Mesenchymal stem cell (in vitro differentiated cells and primary cell): ENCODE measurements around the gene TSPEAR.

Experiments
- DNase-seq: peaks from one replicate; pipeline ENCODE4 v3.0.0-alpha.2; 2013
- H2AFZ ChIP-seq: one replicate; pipeline ENCODE4 v1.6.1; 2013; ENCODE audit warnings: low read depth, mild to moderate bottlenecking, control low read depth, inconsistent platforms, low read length, moderate library complexity
- H2AK5ac ChIP-seq: 2 replicates; pipeline ENCODE4 v1.6.1; 2013; ENCODE audit warnings: low read length, moderate library complexity, mild to moderate bottlenecking, inconsistent platforms; ENCODE audit not compliant: severe bottlenecking
- H2BK120ac ChIP-seq: one replicate; pipeline ENCODE4 v1.6.1; 2013; ENCODE audit warnings: low read depth, mild to moderate bottlenecking, inconsistent platforms, low read length, moderate library complexity
- H2BK12ac ChIP-seq, 2 experiments: one replicate each; pipeline ENCODE4 v1.6.1; 2013; ENCODE audit warnings: inconsistent platforms in 2 of 2, low read length in 2 of 2, mild to moderate bottlenecking in 2 of 2, moderate library complexity in 2 of 2, control low read depth in 1 of 2
- H2BK15ac ChIP-seq: one replicate; pipeline ENCODE4 v1.6.1; 2013; ENCODE audit warnings: mild to moderate bottlenecking, low read depth, inconsistent platforms; ENCODE audit not compliant: poor library complexity, severe bottlenecking
- H2BK5ac ChIP-seq: 2 replicates; pipeline ENCODE4 v1.6.1; 2013; ENCODE audit warnings: low read depth, mild to moderate bottlenecking, low read length, control low read depth, inconsistent platforms; ENCODE audit not compliant: poor library complexity, severe bottlenecking
- H3K14ac ChIP-seq, 2 experiments: one replicate each; pipeline ENCODE4 v1.6.1; 2013; ENCODE audit warnings: inconsistent platforms in 2 of 2, low read length in 2 of 2, control low read depth in 1 of 2, mild to moderate bottlenecking in 1 of 2, moderate library complexity in 1 of 2
- H3K18ac ChIP-seq, 2 experiments: one replicate each; pipeline ENCODE4 v1.6.1; 2013; ENCODE audit warnings: inconsistent platforms in 2 of 2, low read length in 2 of 2, control low read depth in 1 of 2, low read depth in 1 of 2, mild to moderate bottlenecking in 1 of 2
- H3K23ac ChIP-seq, 2 experiments: one replicate each; pipeline ENCODE4 v1.6.1; 2013; ENCODE audit warnings: inconsistent platforms in 2 of 2, low read length in 2 of 2, mild to moderate bottlenecking in 2 of 2, moderate library complexity in 2 of 2, control low read depth in 1 of 2
- H3K27ac ChIP-seq: 2 replicates; pipeline ENCODE4 v1.5.1; 2013; ENCODE audit warnings: mild to moderate bottlenecking, moderate library complexity, low read length, control low read depth, inconsistent platforms; ENCODE audit not compliant: poor library complexity, severe bottlenecking
- H3K27me3 ChIP-seq, 2 experiments: 2 replicates each; pipeline versions ENCODE4 v1.6.1 to v1.7.0; 2013; ENCODE audit warnings: low read length in 2 of 2, mild to moderate bottlenecking in 2 of 2, moderate library complexity in 2 of 2, control low read depth in 1 of 2, inconsistent platforms in 1 of 2; ENCODE audit not compliant: control insufficient read depth in 1 of 2, insufficient read depth in 1 of 2
- H3K36me3 ChIP-seq, 2 experiments: 2 replicates each; pipeline versions ENCODE4 v1.6.1 to v1.7.0; 2013; ENCODE audit warnings: low read length in 2 of 2, control low read depth in 1 of 2, inconsistent platforms in 1 of 2, low read depth in 1 of 2, mild to moderate bottlenecking in 1 of 2; ENCODE audit not compliant: insufficient read depth in 2 of 2, control insufficient read depth in 1 of 2
- H3K4ac ChIP-seq, 2 experiments: one replicate each; pipeline ENCODE4 v1.6.1; 2013; ENCODE audit warnings: inconsistent platforms in 2 of 2, low read length in 2 of 2, mild to moderate bottlenecking in 2 of 2, moderate library complexity in 2 of 2, control low read depth in 1 of 2, low read depth in 1 of 2
- H3K4me1 ChIP-seq: 2 replicates; pipeline ENCODE4 v1.6.1; 2013; ENCODE audit warnings: low read depth, low read length, control low read depth; ENCODE audit not compliant: control insufficient read depth, insufficient read depth
- H3K4me2 ChIP-seq: 2 replicates; pipeline ENCODE4 v1.6.1; 2013; ENCODE audit warnings: low read length, mild to moderate bottlenecking, inconsistent platforms; ENCODE audit not compliant: poor library complexity, severe bottlenecking
- H3K4me3 ChIP-seq, 2 experiments: 2 replicates each; pipeline versions ENCODE4 v1.5.1 to v1.7.0; 2013; ENCODE audit warnings: low read length in 2 of 2, mild to moderate bottlenecking in 2 of 2, control low read depth in 1 of 2, low read depth in 1 of 2; ENCODE audit not compliant: insufficient read depth in 1 of 2
- H3K79me1 ChIP-seq: replicated peaks from 2 replicates; pipeline ENCODE4 v1.6.1; 2013; ENCODE audit warnings: mild to moderate bottlenecking, control low read depth, low read length, inconsistent platforms; ENCODE audit not compliant: poor library complexity, severe bottlenecking
- H3K9ac ChIP-seq: 2 replicates; pipeline ENCODE4 v1.7.0; 2013; ENCODE audit warnings: mild to moderate bottlenecking, low read length, moderate library complexity
- H3K9me3 ChIP-seq: 2 replicates; pipeline ENCODE4 v1.7.0; 2013; ENCODE audit warnings: mild to moderate bottlenecking, low read length; ENCODE audit not compliant: control insufficient read depth
- H4K8ac ChIP-seq: one replicate; pipeline ENCODE4 v1.6.1; 2013; ENCODE audit warnings: inconsistent platforms, mild to moderate bottlenecking, low read length, moderate library complexity
- H4K91ac ChIP-seq: one replicate; pipeline ENCODE4 v1.6.1; 2013; ENCODE audit warnings: mild to moderate bottlenecking, low read length, inconsistent platforms
- WGBS: methylation state at CpG from one replicate; pipeline ENCODE4 v1.1.7; 2013; ENCODE audit warnings: mixed read lengths; 5-methylcytosine and 5-hydroxymethylcytosine counted together

Gene TSPEAR

GRCh38 chr21:44484498-44485253 lies 226.7 kb downstream of the TSPEAR start:
- 86% methylated on average over 19 of the region's 43 CpGs for WGBS
- H3K9ac ChIP-seq: no peak overlapping the region
- H2AK5ac ChIP-seq: no peak overlapping the region
- no peak overlapping the region for H3K23ac ChIP-seq
- no peak overlapping the region for H3K18ac ChIP-seq
- no peak overlapping the region for H2BK5ac ChIP-seq
- no peak overlapping the region for H2BK120ac ChIP-seq
- H3K79me1 ChIP-seq: no peaks in the 10 kb centered on the region
- no peak overlapping the region for H2BK12ac ChIP-seq
- H3K4me1 ChIP-seq: no peaks in the 10 kb centered on the region
- H3K36me3 ChIP-seq: no peaks in the 10 kb centered on the region
- H3K4me2 ChIP-seq: no peak overlapping the region
- H3K27me3 ChIP-seq: peaks cover 12 to 25% of the 10 kb centered on the region in 2 experiments
- no peak for DNase-seq
- no peak overlapping the region for H3K14ac ChIP-seq
- H4K91ac ChIP-seq: no peak overlapping the region
- no peak overlapping the region for H2BK15ac ChIP-seq
- no peak overlapping the region for H4K8ac ChIP-seq
- H3K4me3 ChIP-seq: no peak overlapping the region
- no peak overlapping the region for H3K27ac ChIP-seq
- no peak overlapping the region for H3K4ac ChIP-seq
- H2AFZ ChIP-seq: no peak overlapping the region
- no peaks in the 10 kb centered on the region for H3K9me3 ChIP-seq

- no peak overlapping the region for H2AFZ ChIP-seq
- 84% methylated on average over 28 of the region's 28 CpGs for WGBS
These were observed 227.8 kb downstream of the TSPEAR start for GRCh38 chr21:44483288-44484237.

GRCh38 chr21:44482581-44483287 lies 228.6 kb downstream of the TSPEAR start:
- 88% methylated on average over 11 of the region's 14 CpGs for WGBS
- no peak overlapping the region for H4K91ac ChIP-seq
- no peaks in the 10 kb centered on the region for H3K79me1 ChIP-seq
- no peak overlapping the region for H2AK5ac ChIP-seq
- H3K23ac ChIP-seq: no peak overlapping the region
- no peak overlapping the region for H2AFZ ChIP-seq
- no peak overlapping the region for H2BK120ac ChIP-seq
- no peak overlapping the region for H3K18ac ChIP-seq
- H3K9ac ChIP-seq: no peak overlapping the region
- H2BK12ac ChIP-seq: no peak overlapping the region
- no peak overlapping the region for H4K8ac ChIP-seq
- no peak overlapping the region for H3K4ac ChIP-seq
- no peak overlapping the region for H3K27ac ChIP-seq
- H3K4me1 ChIP-seq: no peaks in the 10 kb centered on the region
- H3K14ac ChIP-seq: no peak overlapping the region
- no peak overlapping the region for H2BK5ac ChIP-seq
- H3K4me2 ChIP-seq: no peak overlapping the region
- H3K36me3 ChIP-seq: no peaks in the 10 kb centered on the region
- peaks cover 4 to 23% of the 10 kb centered on the region in 2 experiments for H3K27me3 ChIP-seq
- no peak overlapping the region for H2BK15ac ChIP-seq
- H3K4me3 ChIP-seq: no peak overlapping the region
- H3K9me3 ChIP-seq: no peaks in the 10 kb centered on the region
- no peak for DNase-seq

More at GRCh38 chr21:44483288-44484237, 227.8 kb downstream of the TSPEAR start:
- Histone ChIP-seq H3K79me1 (no peaks in the 10 kb centered on the region), H3K4ac (no peak overlapping the region), H2BK15ac (no peak overlapping the region), H3K18ac (no peak overlapping the region), H2BK12ac (no peak overlapping the region), H3K36me3 (no peaks in the 10 kb centered on the region), H4K91ac (no peak overlapping the region), H2AK5ac (no peak overlapping the region), H3K27ac (no peak overlapping the region), H3K27me3 (peaks cover 7 to 25% of the 10 kb centered on the region in 2 experiments), H3K14ac (no peak overlapping the region), H3K9me3 (no peaks in the 10 kb centered on the region), H3K9ac (no peak overlapping the region), H3K4me1 (no peaks in the 10 kb centered on the region), H3K23ac (no peak overlapping the region), H4K8ac (no peak overlapping the region), H2BK120ac (no peak overlapping the region), H2BK5ac (no peak overlapping the region), H3K4me2 (no peak overlapping the region), H3K4me3 (no peak overlapping the region)
- DNase-seq: no peak
